ENCODE data around the gene GNPAT. TPM values are rescaled to one million over a fixed set of nuclear protein-coding genes. Genes with fewer than 3 reads are reported as not detected.

Gene GNPAT
- total RNA-seq, 1 donor from 2014 or later, result 34.5 TPM

DNA sequence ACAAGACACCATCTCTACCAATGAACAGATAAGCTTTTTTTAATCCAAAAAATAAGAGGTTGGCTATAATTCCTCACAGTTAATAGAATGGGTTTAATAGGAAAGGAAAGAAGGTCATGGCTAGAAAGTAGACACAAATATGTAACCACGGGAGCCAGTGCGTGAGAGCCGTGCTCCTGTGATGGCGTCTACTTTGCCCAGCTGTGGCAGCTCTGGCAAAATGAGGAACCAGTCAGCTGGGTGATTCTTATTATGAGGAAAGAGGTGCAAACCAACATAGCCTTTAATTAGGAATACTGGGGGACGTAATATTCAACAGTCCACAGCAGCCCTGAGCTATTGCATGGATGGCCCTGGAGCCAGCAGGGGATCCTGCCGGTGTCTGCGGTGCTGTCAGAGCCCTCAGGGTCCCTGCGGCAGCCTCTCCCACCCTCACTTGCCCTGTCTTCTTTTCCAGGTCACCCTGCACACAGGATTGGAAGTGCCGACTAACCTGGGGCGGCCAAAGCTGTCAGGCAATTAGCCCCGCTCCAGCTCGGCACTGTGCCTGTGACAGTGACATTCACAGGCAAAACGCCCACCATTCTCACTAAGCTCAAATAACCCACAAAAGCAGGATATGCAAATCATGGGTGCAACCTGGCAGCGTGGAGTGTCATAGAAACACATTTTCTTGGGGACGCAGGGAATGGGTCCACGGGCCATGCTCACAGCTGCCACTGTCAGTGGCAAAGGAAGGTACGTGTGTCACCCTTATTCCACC is 25.9 kb upstream of the GNPAT start:
- DNase-seq, result no peak
- intact Hi-C loops (cut with DNase I), result loop anchor here (5.0 to 10.0 kb wide), 2 partner anchors 298 to 420 kb away; no protein-coding TSS in a partner anchor
- no peak overlapping the region for H3K27ac ChIP-seq
- ATAC-seq, result no peak
- TF ChIP-seq, protein P1, sequence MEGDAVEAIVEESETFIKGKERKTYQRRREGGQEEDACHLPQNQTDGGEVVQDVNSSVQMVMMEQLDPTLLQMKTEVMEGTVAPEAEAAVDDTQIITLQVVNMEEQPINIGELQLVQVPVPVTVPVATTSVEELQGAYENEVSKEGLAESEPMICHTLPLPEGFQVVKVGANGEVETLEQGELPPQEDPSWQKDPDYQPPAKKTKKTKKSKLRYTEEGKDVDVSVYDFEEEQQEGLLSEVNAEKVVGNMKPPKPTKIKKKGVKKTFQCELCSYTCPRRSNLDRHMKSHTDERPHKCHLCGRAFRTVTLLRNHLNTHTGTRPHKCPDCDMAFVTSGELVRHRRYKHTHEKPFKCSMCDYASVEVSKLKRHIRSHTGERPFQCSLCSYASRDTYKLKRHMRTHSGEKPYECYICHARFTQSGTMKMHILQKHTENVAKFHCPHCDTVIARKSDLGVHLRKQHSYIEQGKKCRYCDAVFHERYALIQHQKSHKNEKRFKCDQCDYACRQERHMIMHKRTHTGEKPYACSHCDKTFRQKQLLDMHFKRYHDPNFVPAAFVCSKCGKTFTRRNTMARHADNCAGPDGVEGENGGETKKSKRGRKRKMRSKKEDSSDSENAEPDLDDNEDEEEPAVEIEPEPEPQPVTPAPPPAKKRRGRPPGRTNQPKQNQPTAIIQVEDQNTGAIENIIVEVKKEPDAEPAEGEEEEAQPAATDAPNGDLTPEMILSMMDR (IDR thresholded peaks at IDR 0.05), result no peak
- no peaks in the 10 kb centered on the region for H3K36me3 ChIP-seq
- H3K27me3 ChIP-seq, result no peaks in the 10 kb centered on the region
- H3K4me3 ChIP-seq, result no peak overlapping the region
- H3K9me3 ChIP-seq, result no peaks in the 10 kb centered on the region
- peaks cover 3% of the 10 kb centered on the region for H3K4me1 ChIP-seq

GRCh38 chr1:231215681-231216385 is 25.2 kb upstream of the GNPAT start:
- TF ChIP-seq, protein P1 (IDR thresholded peaks at IDR 0.05), result no peak
- DNase-seq (no peak), ATAC-seq (no peak)
- H3K4me1 ChIP-seq, result peaks cover 3% of the 10 kb centered on the region
- H3K27ac ChIP-seq, result no peak overlapping the region
- H3K36me3 ChIP-seq, result no peaks in the 10 kb centered on the region
- no peak overlapping the region for H3K4me3 ChIP-seq
- H3K9me3 ChIP-seq, result no peaks in the 10 kb centered on the region
- H3K27me3 ChIP-seq, result no peaks in the 10 kb centered on the region
- intact Hi-C loops (cut with DNase I), result loop anchor here (10.0 kb wide), 1 partner anchor 421 kb away; no protein-coding TSS in a partner anchor

GRCh38 chr1:231216498-231216897 is 24.5 kb upstream of the GNPAT start:
- Histone ChIP-seq H3K9me3 (no peaks in the 10 kb centered on the region), H3K27ac (no peak overlapping the region), H3K27me3 (no peaks in the 10 kb centered on the region), H3K4me3 (no peak overlapping the region), H3K36me3 (no peaks in the 10 kb centered on the region), H3K4me1 (peaks cover 3% of the 10 kb centered on the region)
- TF ChIP-seq, protein P1 (IDR thresholded peaks at IDR 0.05), result no peak
- DNase-seq (no peak), ATAC-seq (no peak)
- intact Hi-C loops (cut with DNase I), result loop anchor here (10.0 kb wide), 1 partner anchor 422 kb away; no protein-coding TSS in a partner anchor

DNA sequence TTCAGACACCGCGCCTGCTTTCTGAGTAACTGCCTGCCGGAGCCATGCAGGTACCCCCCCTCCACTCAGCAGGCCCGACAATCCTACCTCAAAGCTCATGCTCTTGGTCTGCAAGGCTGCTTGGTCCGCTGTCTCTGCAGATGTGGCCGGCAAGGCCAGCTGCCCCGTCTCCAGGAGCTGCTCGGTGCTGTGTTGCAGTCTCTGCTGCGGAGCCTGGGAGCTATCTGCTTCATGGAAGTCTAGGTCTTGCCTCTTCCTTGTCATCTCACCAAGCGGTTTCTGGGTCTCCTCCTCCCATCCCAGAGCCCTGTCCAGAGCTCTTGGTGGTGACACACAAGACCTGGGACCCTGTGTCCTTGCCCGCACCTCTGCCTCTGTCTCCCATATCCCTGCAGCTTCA is 24.0 kb upstream of the GNPAT start:
- H3K27ac ChIP-seq, result no peak overlapping the region
- H3K4me1 ChIP-seq, result no peaks in the 10 kb centered on the region
- H3K36me3 ChIP-seq, result no peaks in the 10 kb centered on the region
- H3K27me3 ChIP-seq, result no peaks in the 10 kb centered on the region
- H3K4me3 ChIP-seq, result no peak overlapping the region
- intact Hi-C loops (cut with DNase I), result loop anchor here (10.0 kb wide), 1 partner anchor 422 kb away; no protein-coding TSS in a partner anchor
- no peaks in the 10 kb centered on the region for H3K9me3 ChIP-seq
- DNase-seq (no peak), ATAC-seq (no peak)
- TF ChIP-seq, protein P1 (IDR thresholded peaks at IDR 0.05), result no peak

DNA sequence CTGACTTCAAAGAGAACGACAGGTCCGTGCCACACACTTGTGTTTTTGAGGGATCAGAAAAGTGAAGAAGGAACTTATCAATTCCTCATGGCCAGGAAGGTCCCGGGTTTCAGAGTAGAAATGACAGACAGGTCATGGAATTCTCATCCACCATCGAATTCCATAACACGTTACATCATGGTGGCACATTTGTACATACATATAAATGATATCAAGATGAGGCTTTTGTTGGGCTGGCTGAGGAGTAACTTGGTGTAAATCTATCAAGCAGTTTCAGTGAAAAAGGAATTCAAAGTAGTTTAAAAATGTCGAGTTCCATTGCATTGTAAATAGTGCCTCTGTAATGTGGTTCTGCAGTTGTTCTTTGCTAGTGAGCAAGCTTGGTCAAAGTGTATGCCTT is 22.9 kb upstream of the GNPAT start:
- Histone ChIP-seq H3K27me3 (no peaks in the 10 kb centered on the region), H3K4me1 (no peaks in the 10 kb centered on the region), H3K9me3 (no peaks in the 10 kb centered on the region), H3K36me3 (peaks cover 7% of the 10 kb centered on the region), H3K27ac (no peak overlapping the region), H3K4me3 (no peak overlapping the region)
- ATAC-seq (no peak), DNase-seq (no peak)
- TF ChIP-seq, protein P1 (IDR thresholded peaks at IDR 0.05), result no peak
- intact Hi-C loops (cut with DNase I), result loop anchor here (10.0 kb wide), 1 partner anchor 423 kb away; no protein-coding TSS in a partner anchor
